ENCODE measurements around the gene TNS4. TPM values are rescaled to one million over a fixed set of nuclear protein-coding genes. Genes with fewer than 3 reads are reported as not detected.

Gene TNS4
- total RNA-seq, 3 donors from 2014 or later: 3.0 to 13.1 (median 3.3) TPM

GRCh38 chr17:40534371-40535189 lies 33.2 kb upstream of the TNS4 start:
- ATAC-seq (no peak), DNase-seq (peak in 2 of 3 donors; percentile 8 to 24)
- Histone ChIP-seq H3K9me3 (no peaks in the 10 kb centered on the region), H3K4me3 (no peak overlapping the region), H3K36me3 (ENCODE audit: low read depth) (no peaks in the 10 kb centered on the region), H3K4me1 (ENCODE audit: low read depth) (peaks cover 16% of the 10 kb centered on the region)
- TF ChIP-seq CTCF (IDR thresholded peaks at IDR 0.05): no peak
- intact Hi-C loops (cut with DNase I, micrococcal nuclease): loop anchor here (5.0 to 10.0 kb wide), 2 partner anchors 90 to 92 kb away; partner anchors contain the start of gene IGFBP4 (in 2 of the 2)

GRCh38 chr17:40533896-40534295 lies 32.5 kb upstream of the TNS4 start:
- no peaks in the 10 kb centered on the region for H3K36me3 ChIP-seq (ENCODE audit: low read depth)

GRCh38 chr17:40532520-40533253 lies 31.3 kb upstream of the TNS4 start:
- no peak overlapping the region for H3K4me3 ChIP-seq
- DNase-seq: no peak
- intact Hi-C loops (cut with DNase I, micrococcal nuclease): loop anchor here (5.0 to 10.0 kb wide), 2 partner anchors 88 to 90 kb away; partner anchors contain the start of gene IGFBP4 (in 2 of the 2)
- ATAC-seq: peak; percentile 62
- H3K36me3 ChIP-seq (ENCODE audit: low read depth): no peaks in the 10 kb centered on the region
- H3K4me1 ChIP-seq (ENCODE audit: low read depth): peaks cover 16% of the 10 kb centered on the region
- H3K9me3 ChIP-seq: no peaks in the 10 kb centered on the region
- no peak for TF ChIP-seq CTCF (IDR thresholded peaks at IDR 0.05)

More at GRCh38 chr17:40533896-40534295, 32.5 kb upstream of the TNS4 start:
- DNase-seq (peak in 1 of 3 donors; percentile 17), ATAC-seq (no peak)
- intact Hi-C loops (cut with DNase I, micrococcal nuclease): loop anchor here (5.0 to 10.0 kb wide), 2 partner anchors 89 to 92 kb away; partner anchors contain the start of gene IGFBP4 (in 2 of the 2)
- peaks cover 16% of the 10 kb centered on the region for H3K4me1 ChIP-seq (ENCODE audit: low read depth)
- TF ChIP-seq CTCF (IDR thresholded peaks at IDR 0.05): no peak
- H3K9me3 ChIP-seq: no peaks in the 10 kb centered on the region
- no peak overlapping the region for H3K4me3 ChIP-seq

GRCh38 chr17:40531051-40531991 lies 29.9 kb upstream of the TNS4 start:
- H3K36me3 ChIP-seq (ENCODE audit: low read depth): no peaks in the 10 kb centered on the region
- TF ChIP-seq CTCF (IDR thresholded peaks at IDR 0.05): no peak
- ATAC-seq (no peak), DNase-seq (peak in 1 of 3 donors; percentile 45)
- H3K4me3 ChIP-seq: no peak overlapping the region
- intact Hi-C loops (cut with DNase I, micrococcal nuclease): loop anchor here (5.0 to 10.0 kb wide), 2 partner anchors 87 to 89 kb away; partner anchors contain the start of gene IGFBP4 (in 2 of the 2)
- no peaks in the 10 kb centered on the region for H3K9me3 ChIP-seq
- peaks cover 16% of the 10 kb centered on the region for H3K4me1 ChIP-seq (ENCODE audit: low read depth)
